BE2C (cell line): Measurements from ENCODE around the gene IL3.

Source experiments
- DNase-seq: peaks from one replicate; pipeline ENCODE4 v3.0.0-alpha.2; 2020
- H3K27me3 ChIP-seq: fragments of 250-450 bp; sonication (Bioruptor Pico); 2 replicates; pipeline ENCODE4 v1.5.1; 2020; ENCODE audit warnings: mild to moderate bottlenecking
- H3K36me3 ChIP-seq: fragments of 250-450 bp; sonication (Bioruptor Pico); 2 replicates; pipeline ENCODE4 v1.5.1; 2020; ENCODE audit warnings: mild to moderate bottlenecking
- H3K4me1 ChIP-seq: fragments of 250-450 bp; sonication (Bioruptor Pico); 2 replicates; pipeline ENCODE4 v1.5.1; 2020
- H3K4me3 ChIP-seq: 2 replicates; pipeline ENCODE4 v1.5.1; 2011; ENCODE audit warnings: low read depth, low read length
- H3K9me3 ChIP-seq: fragments of 250-450 bp; sonication (Bioruptor Pico); 2 replicates; pipeline ENCODE4 v1.5.1; 2020
- TF ChIP-seq, protein P1 (sequence below): IDR thresholded peaks from 2 replicates; pipeline ENCODE4 v1.5.1; 2012; ENCODE audit warnings: mild to moderate bottlenecking, low read depth, low read length

The IL3 gene

DNA sequence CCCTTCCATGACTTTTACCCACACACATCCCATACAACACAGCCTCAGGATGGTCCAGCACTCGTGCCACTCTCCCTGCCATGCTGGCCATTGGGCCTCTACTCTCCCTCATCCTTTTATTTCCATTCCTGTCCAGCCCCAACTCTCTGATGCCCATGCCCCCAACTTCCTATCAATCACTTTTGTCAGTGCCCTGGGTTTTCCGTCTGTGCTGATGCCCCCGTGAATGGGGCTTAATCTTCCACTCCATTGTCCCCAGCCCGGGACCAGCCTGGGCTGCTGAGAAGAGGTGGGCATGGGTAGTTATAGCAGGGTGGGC is 36.4 kb upstream of the IL3 start:
- no peaks in the 10 kb centered on the region for H3K9me3 ChIP-seq
- TF ChIP-seq, protein P1, sequence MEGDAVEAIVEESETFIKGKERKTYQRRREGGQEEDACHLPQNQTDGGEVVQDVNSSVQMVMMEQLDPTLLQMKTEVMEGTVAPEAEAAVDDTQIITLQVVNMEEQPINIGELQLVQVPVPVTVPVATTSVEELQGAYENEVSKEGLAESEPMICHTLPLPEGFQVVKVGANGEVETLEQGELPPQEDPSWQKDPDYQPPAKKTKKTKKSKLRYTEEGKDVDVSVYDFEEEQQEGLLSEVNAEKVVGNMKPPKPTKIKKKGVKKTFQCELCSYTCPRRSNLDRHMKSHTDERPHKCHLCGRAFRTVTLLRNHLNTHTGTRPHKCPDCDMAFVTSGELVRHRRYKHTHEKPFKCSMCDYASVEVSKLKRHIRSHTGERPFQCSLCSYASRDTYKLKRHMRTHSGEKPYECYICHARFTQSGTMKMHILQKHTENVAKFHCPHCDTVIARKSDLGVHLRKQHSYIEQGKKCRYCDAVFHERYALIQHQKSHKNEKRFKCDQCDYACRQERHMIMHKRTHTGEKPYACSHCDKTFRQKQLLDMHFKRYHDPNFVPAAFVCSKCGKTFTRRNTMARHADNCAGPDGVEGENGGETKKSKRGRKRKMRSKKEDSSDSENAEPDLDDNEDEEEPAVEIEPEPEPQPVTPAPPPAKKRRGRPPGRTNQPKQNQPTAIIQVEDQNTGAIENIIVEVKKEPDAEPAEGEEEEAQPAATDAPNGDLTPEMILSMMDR: no peak
- no peaks in the 10 kb centered on the region for H3K27me3 ChIP-seq

DNA sequence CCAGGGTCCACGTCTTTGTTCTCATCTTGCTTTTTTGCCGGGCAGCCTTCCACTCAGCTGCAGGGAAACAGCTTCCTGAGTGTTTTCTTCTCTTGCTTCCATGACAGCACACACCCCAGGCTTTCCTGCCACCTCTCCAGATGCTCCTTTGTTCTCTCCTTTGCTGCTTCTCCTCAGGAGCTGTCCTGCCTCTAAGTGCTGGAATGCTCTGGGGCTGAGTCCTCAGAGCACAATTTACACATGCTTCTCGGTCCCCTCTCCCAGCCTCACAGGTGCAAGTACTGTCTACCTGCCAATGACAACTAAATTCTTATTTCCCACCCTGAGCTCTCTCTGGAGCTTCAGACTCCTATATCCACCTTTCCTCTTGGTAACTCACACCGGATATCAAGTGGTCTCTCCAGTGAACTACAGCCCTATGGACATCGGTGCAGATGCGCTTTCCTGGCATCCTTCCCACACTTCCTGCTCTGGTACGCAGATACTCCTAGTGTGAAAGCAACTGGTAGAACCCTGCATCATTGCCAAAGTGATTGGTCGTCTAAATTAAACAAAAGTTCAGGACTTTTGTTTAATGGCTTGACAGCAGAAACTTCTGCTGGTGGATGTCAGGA is 35.6 kb upstream of the IL3 start:
- Histone ChIP-seq H3K4me1 (no peaks in the 10 kb centered on the region; the same call in 1 of the 2 replicates), H3K36me3 (no peaks in the 10 kb centered on the region), H3K9me3 (no peaks in the 10 kb centered on the region), H3K27me3 (no peaks in the 10 kb centered on the region), H3K4me3 (no peak overlapping the region)
- DNase-seq: peak; percentile 67
- TF ChIP-seq, protein P1: no peak

More for the DNA sequence above, 36.4 kb upstream of the IL3 start:
- no peak for DNase-seq
- Histone ChIP-seq H3K4me1 (no peaks in the 10 kb centered on the region; the same call in 1 of the 2 replicates), H3K36me3 (no peaks in the 10 kb centered on the region), H3K4me3 (no peak overlapping the region)

DNA sequence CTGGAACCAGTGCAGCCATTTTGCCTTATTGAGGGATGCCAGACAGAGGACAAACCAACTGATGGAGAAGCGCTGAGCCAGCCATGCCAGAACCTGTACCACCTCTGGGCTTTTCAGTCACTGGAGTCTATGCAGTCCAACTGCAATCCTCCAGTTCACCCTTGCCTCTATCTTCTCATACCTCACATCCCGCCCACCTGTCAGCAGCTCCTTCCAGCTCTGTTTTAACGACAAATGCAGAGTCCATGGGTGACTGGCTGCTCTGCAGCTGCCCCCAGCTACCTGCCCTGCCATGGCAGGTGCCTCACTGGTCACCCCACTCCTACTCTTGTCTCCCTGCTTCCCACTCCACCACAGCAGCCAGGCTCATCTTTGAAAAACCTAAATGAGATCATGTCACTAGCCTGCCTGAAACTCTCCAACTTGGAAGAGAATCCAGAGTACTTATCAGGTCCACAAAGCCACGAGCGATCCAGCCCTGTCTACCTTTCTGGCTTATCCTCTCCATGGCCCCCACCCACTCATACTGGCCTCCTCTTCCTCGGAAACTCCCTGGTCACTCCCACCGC is 35.0 kb upstream of the IL3 start:
- H3K4me3 ChIP-seq: no peak overlapping the region
- no peak for DNase-seq
- no peaks in the 10 kb centered on the region for H3K9me3 ChIP-seq
- H3K36me3 ChIP-seq: no peaks in the 10 kb centered on the region
- no peaks in the 10 kb centered on the region for H3K27me3 ChIP-seq
- TF ChIP-seq, protein P1: no peak
- no peaks in the 10 kb centered on the region; the same call in 1 of the 2 replicates for H3K4me1 ChIP-seq

DNA sequence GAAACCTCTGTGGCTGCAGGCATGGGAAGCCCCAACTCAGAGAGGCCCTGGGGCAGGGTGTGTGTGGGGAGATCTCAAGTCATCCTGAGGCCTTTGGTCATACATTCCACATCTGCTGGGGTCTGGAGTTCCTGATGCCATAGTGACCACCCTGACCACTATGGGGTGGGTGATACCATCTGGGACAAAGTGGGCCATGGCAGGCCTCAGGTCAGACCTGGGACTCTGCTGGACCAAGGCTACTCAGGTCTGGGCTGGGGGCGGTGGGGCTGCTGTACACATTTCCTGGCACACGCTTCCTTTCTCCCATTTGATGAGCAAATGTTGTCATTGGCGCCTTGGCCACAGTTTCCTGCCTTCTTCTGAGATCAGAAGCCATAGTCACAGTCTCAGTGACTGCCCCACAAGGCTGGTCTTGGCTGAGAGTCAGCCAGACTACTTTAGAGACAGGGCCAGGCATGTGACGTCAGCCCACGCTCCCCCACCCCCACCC is 33.9 kb upstream of the IL3 start:
- DNase-seq: no peak
- Histone ChIP-seq H3K4me1 (no peaks in the 10 kb centered on the region), H3K27me3 (no peaks in the 10 kb centered on the region), H3K4me3 (no peak overlapping the region), H3K36me3 (no peaks in the 10 kb centered on the region), H3K9me3 (no peaks in the 10 kb centered on the region)
- TF ChIP-seq, protein P1: no peak

DNA sequence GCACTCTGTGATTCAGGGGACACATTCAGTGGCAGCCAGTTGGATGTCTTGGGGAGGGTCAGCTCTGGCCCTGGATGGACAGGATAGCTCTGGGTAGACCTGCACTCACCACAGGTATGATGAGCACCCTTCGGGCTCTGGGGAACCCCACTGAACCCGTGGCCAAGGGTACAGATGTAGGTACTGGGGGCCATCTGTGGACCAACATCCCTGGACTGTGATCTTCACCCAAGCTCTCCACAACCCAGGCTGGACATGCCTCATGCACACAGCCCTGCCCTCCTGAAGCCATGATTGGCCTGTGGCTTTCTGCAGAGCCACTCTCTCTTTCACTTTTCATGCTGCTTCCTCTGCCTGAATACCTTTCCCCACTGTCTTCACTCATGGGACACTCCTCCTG is 33.4 kb upstream of the IL3 start:
- H3K27me3 ChIP-seq: no peaks in the 10 kb centered on the region
- TF ChIP-seq, protein P1: no peak
- no peak for DNase-seq
- H3K4me3 ChIP-seq: no peak overlapping the region
- no peaks in the 10 kb centered on the region for H3K4me1 ChIP-seq
- H3K36me3 ChIP-seq: no peaks in the 10 kb centered on the region
- H3K9me3 ChIP-seq: no peaks in the 10 kb centered on the region

DNA sequence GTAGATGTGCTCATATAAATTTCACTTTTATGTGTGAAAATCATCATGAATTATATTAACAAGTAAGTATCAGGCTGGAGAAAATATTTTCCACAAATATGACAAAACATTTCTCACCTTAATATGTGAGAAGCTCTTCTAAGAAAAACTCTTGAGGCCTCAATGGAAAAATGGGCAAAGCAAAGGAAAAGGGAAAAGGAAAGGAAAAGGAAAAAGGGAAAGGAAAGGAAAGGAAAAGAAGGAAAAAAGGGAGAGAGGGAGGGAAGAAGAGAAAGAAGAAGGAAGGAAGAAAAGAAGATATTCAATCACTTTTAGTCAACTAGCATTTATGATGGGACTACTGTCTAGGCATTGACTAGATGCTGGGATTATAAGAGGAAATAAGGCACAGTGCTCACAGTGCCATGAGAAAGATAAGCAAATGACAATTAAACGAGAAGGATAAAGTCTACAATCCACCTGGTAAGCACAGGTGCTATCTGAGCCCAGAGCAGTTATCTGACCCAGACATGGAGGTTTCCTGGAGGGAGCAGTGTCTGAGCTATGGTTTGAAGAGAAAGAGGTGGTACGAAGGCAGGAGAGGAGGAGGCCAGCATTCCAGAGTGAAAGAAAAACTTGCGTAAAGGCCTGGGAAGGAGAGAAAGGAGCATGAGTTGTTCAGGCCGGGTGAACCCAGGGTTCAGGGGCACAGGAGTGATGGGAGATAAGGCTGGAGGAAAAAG is 30.7 kb upstream of the IL3 start:
- H3K36me3 ChIP-seq: no peaks in the 10 kb centered on the region
- no peak overlapping the region for H3K4me3 ChIP-seq
- no peaks in the 10 kb centered on the region for H3K9me3 ChIP-seq
- TF ChIP-seq, protein P1: no peak
- no peaks in the 10 kb centered on the region for H3K27me3 ChIP-seq
- no peaks in the 10 kb centered on the region for H3K4me1 ChIP-seq
- no peak for DNase-seq
